Measurements from ENCODE around the gene DCPS. TPM values are rescaled to one million over a fixed set of nuclear protein-coding genes. Genes with fewer than 3 reads are reported as not detected.
"Not testable (repeated sequence)": the region's sequence is repeated elsewhere in the genome, so short reads cannot be mapped to it uniquely, and the experiment has no call there.

Gene DCPS
- total RNA-seq, 2 experiments from 2014 or later: 34.9 to 39.5 TPM

DNA sequence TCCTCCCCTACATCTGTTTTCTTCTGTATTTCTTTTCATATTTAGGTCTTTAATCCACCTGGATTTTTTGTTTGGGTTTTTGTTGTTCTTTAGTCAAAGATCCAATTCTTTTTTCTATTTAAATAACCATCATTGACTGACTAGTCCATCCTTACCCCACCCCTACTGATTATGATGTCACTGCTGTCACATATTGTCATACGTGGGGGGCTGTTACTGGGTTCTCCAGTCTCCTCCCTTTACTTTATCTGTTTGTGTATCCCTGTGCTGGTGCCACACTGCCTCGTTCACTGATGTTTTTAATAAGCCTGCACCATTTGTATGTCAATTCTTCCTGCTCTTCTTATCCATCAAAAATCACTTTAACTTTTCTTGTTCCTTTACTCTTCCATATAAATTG, 6.9 kb upstream of the DCPS start:
- Mint-ChIP-seq H3K4me3 (no peak overlapping the region), H3K27me3 (ENCODE audit: low read depth) (no peaks in the 10 kb centered on the region), H3K9me3 (no peaks in the 10 kb centered on the region), H3K36me3 (ENCODE audit: low read depth) (peaks cover 22% of the 10 kb centered on the region), H3K27ac (no peak overlapping the region), H3K4me1 (ENCODE audit: low read depth) (peaks cover 18% of the 10 kb centered on the region)
- intact Hi-C loops (cut with micrococcal nuclease): no loop called here
- CTCF ChIA-PET: interaction anchor here (1.0 kb wide), 1 partner anchor 14 kb away, joined by 3 read pairs; no protein-coding TSS in a partner anchor
- no peak for DNase-seq

DNA sequence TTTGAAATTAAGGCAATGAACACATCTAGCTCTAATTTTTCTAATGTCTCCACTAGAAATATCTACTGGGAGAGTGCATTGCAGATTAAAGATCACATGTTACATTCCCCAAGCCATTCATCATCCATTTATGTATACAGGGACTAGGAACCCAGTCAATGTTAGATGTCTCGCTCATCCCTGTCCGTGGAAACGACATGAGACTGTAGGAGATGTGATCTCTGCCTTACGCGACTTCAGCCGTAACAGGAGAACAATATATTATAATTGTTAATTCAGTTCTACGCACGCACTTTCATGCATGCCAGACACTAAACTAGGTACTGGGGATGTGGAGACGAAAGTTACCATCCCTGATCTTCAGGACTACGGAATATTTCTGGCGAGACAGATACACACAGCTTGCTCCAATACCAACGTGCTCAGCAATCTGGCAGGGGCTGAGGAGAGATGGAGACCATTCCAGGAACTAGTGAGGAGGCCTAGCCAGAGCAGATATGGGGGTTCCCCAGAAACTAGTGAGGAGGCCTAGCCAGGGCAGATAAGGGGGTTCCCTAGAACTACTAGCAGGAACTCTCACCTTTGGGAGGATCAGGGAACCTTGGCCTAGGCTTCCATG, 706 bp downstream of the DCPS start:
- Mint-ChIP-seq H3K9me3 (no peaks in the 10 kb centered on the region), H3K36me3 (ENCODE audit: low read depth) (peaks cover 16% of the 10 kb centered on the region), H3K4me1 (ENCODE audit: low read depth) (peaks cover 35% of the 10 kb centered on the region), H3K27ac (peak overlapping the region; percentile 97), H3K4me3 (peak overlapping the region; percentile 95), H3K27me3 (ENCODE audit: low read depth) (no peaks in the 10 kb centered on the region)
- DNase-seq: peak; percentile 45
- intact Hi-C loops (cut with micrococcal nuclease): loop anchor here (1.0 kb wide), 7 partner anchors 13 to 401 kb away; partner anchors contain the start of genes FAM118B, FOXRED1, PUS3 and RPUSD4
- CTCF ChIA-PET: interaction anchor here (0.7 kb wide), 1 partner anchor 176 kb away, joined by 5 read pairs; no protein-coding TSS in a partner anchor

DNA sequence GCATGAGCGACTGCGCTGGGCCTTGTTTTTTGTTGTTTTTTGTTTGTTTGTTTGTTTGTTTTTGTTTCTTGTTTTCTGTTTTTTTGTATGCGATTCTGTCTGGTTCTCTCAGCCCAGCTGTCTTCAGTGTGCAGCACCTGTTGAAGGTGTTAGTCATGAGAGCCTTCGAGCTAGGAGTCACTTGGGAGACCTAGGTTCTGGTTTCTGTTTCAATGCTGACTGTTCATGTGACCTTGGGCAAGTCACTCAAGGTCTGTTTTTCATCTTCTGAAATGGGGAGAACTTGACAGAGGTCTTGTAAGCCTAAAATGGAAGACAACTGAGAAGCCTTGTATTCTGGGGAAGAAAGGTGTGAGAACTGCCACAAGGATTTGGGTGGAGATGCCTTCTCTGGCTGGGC, 1.8 kb downstream of the DCPS start:
- H3K4me1 Mint-ChIP-seq (ENCODE audit: low read depth): peaks cover 35% of the 10 kb centered on the region
- H3K27me3 Mint-ChIP-seq (ENCODE audit: low read depth): no peaks in the 10 kb centered on the region
- peak overlapping the region; percentile 62 for H3K4me3 Mint-ChIP-seq
- intact Hi-C loops (cut with micrococcal nuclease): no loop called here
- H3K9me3 Mint-ChIP-seq: no peaks in the 10 kb centered on the region
- peak; percentile 53 for DNase-seq
- CTCF ChIA-PET: interaction anchor here (0.6 to 8.3 kb wide), 4 partner anchors 10 to 176 kb away, joined by 4 to 98 read pairs (median 4); no protein-coding TSS in a partner anchor
- peaks cover 19% of the 10 kb centered on the region for H3K36me3 Mint-ChIP-seq (ENCODE audit: low read depth)
- H3K27ac Mint-ChIP-seq: peak overlapping the region; percentile 9

DNA sequence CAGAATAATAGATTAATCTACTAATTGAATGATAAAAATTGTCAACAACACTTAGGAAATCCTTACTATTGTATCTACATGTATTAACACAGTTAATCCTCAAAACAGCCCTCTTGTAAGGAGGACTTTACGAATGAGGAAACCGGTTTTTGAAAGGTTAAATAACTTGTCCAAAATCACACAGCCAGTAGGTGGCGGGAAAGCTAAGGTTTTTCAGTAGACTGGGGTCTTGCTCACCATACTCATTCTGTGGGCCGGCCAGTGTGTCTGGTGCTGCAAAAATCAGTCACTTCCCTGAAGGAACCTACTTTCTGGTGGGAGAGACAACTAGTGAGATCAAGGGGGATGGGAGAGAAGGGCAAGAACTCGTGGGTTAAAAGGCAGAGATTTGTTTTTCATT, 3.8 kb downstream of the DCPS start:
- H3K9me3 Mint-ChIP-seq: no peaks in the 10 kb centered on the region
- H3K27me3 Mint-ChIP-seq (ENCODE audit: low read depth): no peaks in the 10 kb centered on the region
- peak; percentile 49 for DNase-seq
- H3K4me3 Mint-ChIP-seq: no peak overlapping the region
- H3K27ac Mint-ChIP-seq: no peak overlapping the region
- H3K4me1 Mint-ChIP-seq (ENCODE audit: low read depth): peaks cover 32% of the 10 kb centered on the region
- CTCF ChIA-PET: interaction anchor here (1.6 to 8.3 kb wide), 2 partner anchors 11 to 174 kb away, joined by 7 to 98 read pairs; no protein-coding TSS in a partner anchor
- intact Hi-C loops (cut with micrococcal nuclease): no loop called here
- H3K36me3 Mint-ChIP-seq (ENCODE audit: low read depth): peaks cover 22% of the 10 kb centered on the region

DNA sequence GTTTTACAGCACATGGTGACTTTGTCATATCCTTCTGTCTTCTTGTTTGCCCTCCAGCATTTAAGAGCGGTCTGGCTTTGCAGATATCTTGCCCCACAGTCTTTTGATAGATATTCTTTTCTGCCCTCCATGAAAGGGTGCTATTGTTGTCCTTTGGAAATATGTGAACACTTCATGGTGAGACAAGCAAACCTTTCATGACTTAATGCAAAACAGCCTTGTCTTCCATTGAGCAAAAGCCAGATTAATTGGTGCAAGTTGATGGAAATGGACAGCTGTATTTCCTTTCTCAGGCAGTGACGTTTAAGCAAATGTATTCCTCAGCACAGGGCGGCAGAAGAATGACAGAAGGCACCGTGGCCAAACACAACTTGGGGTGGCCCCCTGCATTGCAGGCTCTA, 4.4 kb downstream of the DCPS start:
- no peaks in the 10 kb centered on the region for H3K27me3 Mint-ChIP-seq (ENCODE audit: low read depth)
- no peaks in the 10 kb centered on the region for H3K9me3 Mint-ChIP-seq
- no peak for DNase-seq
- H3K4me1 Mint-ChIP-seq (ENCODE audit: low read depth): peaks cover 28% of the 10 kb centered on the region
- no peak overlapping the region for H3K27ac Mint-ChIP-seq
- intact Hi-C loops (cut with micrococcal nuclease): no loop called here
- H3K4me3 Mint-ChIP-seq: no peak overlapping the region
- CTCF ChIA-PET: interaction anchor here (1.6 to 8.3 kb wide), 2 partner anchors 11 to 174 kb away, joined by 7 to 98 read pairs; no protein-coding TSS in a partner anchor
- H3K36me3 Mint-ChIP-seq (ENCODE audit: low read depth): peaks cover 23% of the 10 kb centered on the region

DNA sequence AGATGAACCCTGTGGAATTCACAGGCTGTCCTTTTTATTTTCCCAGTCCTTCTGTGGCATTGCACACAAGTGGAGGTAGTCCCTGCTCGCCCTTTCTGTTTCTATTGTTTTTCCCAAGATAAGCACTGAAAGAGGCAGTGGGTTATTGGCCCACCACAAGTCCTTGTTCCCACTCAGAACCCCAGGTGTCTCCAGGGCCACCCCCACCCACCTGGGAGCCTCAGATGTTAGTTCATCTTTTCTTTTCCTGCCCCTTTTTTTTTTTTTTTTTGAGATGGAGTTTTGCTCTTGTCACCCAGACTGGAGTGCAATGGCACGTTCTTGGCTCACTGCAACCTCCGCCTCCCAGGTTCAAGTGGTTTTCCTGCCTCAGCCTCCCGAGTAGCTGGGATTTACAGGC, 4.9 kb downstream of the DCPS start:
- H3K4me3 Mint-ChIP-seq; intact Hi-C loops (cut with micrococcal nuclease); H3K27me3 Mint-ChIP-seq (ENCODE audit: low read depth); H3K9me3 Mint-ChIP-seq; H3K27ac Mint-ChIP-seq; DNase-seq: not testable (repeated sequence)
- Mint-ChIP-seq H3K4me1 (ENCODE audit: low read depth) (peaks cover 27% of the 10 kb centered on the region), H3K36me3 (ENCODE audit: low read depth) (peaks cover 22% of the 10 kb centered on the region)
- CTCF ChIA-PET: interaction anchor here (1.4 to 8.3 kb wide), 2 partner anchors 13 to 173 kb away, joined by 5 to 98 read pairs; no protein-coding TSS in a partner anchor

DNA sequence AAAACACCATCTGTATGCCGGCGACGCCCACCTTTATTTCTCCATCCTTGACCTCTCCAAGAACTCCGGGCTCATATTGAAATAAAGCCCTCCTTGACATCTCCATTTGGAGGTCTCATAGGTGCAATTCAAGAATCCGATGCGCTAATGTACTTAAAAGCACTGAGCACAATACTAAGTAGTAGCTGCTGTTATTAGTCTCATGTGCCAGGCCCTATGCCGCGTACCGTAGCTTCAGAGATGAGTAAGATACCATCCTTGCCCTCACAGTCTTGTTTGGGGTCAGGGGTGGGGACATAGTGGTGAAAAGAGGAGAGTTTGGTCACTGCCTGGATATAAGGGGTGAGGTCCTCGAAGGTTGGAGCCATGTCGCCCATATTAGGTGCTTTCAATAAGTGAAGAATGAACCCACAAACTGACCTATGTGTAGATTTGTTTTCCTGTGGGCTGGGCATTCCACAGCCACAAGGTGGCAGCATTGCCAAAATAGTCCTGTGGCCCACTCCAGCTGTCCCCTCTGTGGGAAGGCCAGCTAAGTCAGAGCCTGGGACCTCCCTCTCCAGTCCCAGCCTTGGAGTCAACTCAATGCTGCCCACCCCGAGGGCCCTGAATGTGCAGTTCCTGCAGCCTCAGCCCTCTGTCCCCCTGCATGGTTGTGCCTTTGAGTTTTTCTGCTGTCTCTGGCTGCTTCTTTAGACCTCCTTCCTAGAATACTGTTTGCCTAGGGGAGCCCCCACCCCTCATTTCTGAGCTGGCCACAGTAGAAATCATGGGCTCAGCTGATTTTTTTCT, 6.5 kb downstream of the DCPS start:
- Mint-ChIP-seq H3K4me3 (no peak overlapping the region), H3K27me3 (ENCODE audit: low read depth) (no peaks in the 10 kb centered on the region), H3K36me3 (ENCODE audit: low read depth) (peaks cover 30% of the 10 kb centered on the region), H3K27ac (no peak overlapping the region), H3K4me1 (ENCODE audit: low read depth) (peaks cover 18% of the 10 kb centered on the region), H3K9me3 (peaks cover 3% of the 10 kb centered on the region)
- DNase-seq: peak; percentile 70
- intact Hi-C loops (cut with micrococcal nuclease): loop anchor here (1.0 to 10.0 kb wide), 2 partner anchors 170 to 684 kb away; no protein-coding TSS in a partner anchor
- CTCF ChIA-PET: interaction anchor here (0.6 to 8.3 kb wide), 20 partner anchors 9 to 250 kb away, joined by 3 to 98 read pairs (median 5); partner anchors contain the start of gene ST3GAL4

DNA sequence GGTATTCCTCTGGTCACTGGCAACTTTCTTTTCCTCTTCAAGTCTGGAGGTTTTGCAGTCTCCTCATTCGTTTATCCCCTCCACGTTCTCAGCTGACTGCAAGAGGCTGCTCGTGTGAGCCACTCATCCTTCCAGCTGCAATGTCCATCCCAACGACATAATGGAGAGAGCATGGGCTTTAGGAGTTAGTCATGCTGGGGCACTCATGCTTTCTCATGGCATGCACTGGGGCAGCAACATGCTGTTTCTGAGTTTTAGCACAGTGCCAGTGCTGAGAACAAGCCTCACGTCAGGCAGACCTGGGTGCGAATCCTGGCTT, 7.1 kb downstream of the DCPS start:
- peaks cover 5% of the 10 kb centered on the region for H3K9me3 Mint-ChIP-seq

DNA sequence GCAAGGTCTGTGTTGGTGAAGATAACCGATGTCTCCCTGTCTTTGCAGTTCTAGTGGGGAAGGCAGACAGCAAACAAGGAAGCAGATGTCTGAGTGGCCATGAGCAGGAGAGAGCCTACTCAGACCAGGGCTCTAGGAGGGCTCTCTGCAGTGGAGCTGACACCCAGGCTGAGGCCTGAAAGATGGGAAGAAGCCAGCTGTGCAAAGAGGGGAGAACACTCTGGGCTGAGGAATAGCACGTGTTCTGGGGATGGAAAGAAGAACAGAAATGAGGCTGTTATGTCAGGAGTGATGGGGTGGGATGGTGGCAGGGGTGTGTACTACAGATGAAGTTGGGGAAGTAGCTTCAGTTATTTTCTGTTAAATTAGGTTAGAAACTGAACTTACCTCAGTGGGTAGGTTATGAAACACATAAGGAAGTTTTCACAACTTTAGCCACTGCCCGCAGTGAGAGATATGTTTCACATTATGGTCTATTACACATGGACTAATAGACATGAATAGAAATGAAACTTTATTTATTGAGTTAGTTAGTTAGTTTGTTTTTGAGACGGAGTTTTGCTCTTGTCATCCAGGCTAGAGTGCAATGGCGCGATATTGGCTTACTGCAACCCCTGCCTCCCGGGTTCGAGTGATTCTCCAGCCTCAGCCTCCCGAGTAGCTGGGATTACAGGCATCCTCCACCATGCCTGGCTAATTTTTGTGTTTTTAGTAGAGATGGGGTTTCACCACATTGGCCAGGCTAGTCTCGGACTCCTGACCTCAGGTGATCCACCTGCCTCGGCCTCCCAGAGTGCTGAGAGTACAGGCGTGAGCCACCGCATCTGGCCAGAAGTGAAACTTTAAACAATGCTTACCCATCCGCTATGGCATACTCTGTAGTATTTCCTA, 7.8 kb downstream of the DCPS start:
- H3K27ac Mint-ChIP-seq: no peak overlapping the region
- peaks cover 10% of the 10 kb centered on the region for H3K9me3 Mint-ChIP-seq
- no peak overlapping the region for H3K4me3 Mint-ChIP-seq
- CTCF ChIA-PET: interaction anchor here (0.7 to 8.3 kb wide), 13 partner anchors 7 to 251 kb away, joined by 3 to 98 read pairs (median 7); partner anchors contain the start of gene ST3GAL4
- peaks cover 35% of the 10 kb centered on the region for H3K36me3 Mint-ChIP-seq (ENCODE audit: low read depth)
- intact Hi-C loops (cut with micrococcal nuclease): loop anchor here (10.0 kb wide), 1 partner anchor 683 kb away; no protein-coding TSS in a partner anchor
- DNase-seq: no peak
- H3K27me3 Mint-ChIP-seq (ENCODE audit: low read depth): no peaks in the 10 kb centered on the region
- peaks cover 15% of the 10 kb centered on the region for H3K4me1 Mint-ChIP-seq (ENCODE audit: low read depth)

More for the DNA sequence above, 7.1 kb downstream of the DCPS start:
- H3K36me3 Mint-ChIP-seq (ENCODE audit: low read depth): peaks cover 30% of the 10 kb centered on the region
- CTCF ChIA-PET: interaction anchor here (0.6 to 8.3 kb wide), 18 partner anchors 8 to 250 kb away, joined by 3 to 98 read pairs (median 6); partner anchors contain the start of gene ST3GAL4
- peaks cover 13% of the 10 kb centered on the region for H3K4me1 Mint-ChIP-seq (ENCODE audit: low read depth)
- intact Hi-C loops (cut with micrococcal nuclease): loop anchor here (1.0 to 10.0 kb wide), 2 partner anchors 169 to 684 kb away; no protein-coding TSS in a partner anchor
- no peak for DNase-seq
- H3K4me3 Mint-ChIP-seq: no peak overlapping the region
- H3K27ac Mint-ChIP-seq: no peak overlapping the region
- H3K27me3 Mint-ChIP-seq (ENCODE audit: low read depth): no peaks in the 10 kb centered on the region

DNA sequence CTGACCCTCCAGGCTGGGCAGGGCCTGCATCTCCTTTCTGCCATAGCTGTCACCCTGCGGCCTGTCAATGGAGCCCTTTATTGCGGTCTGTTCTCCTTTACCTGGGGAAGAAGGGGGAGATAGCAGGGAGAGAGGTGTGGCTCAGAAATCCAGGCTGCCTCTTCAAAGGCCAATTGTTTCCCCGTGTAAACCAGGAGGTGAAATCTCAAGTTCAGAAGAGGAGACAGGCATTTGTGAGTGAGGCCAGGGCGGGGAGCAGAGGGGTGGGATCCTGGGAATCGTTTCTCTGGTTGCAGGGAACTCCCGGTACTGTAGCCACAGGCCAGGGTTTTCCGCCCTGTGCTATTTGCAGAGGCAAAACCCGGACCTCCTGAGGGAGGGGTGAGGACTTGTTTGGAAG, 9.1 kb downstream of the DCPS start:
- DNase-seq: no peak
- Mint-ChIP-seq H3K27ac (no peak overlapping the region), H3K36me3 (ENCODE audit: low read depth) (peaks cover 40% of the 10 kb centered on the region), H3K4me1 (ENCODE audit: low read depth) (peaks cover 19% of the 10 kb centered on the region), H3K4me3 (no peak overlapping the region), H3K9me3 (peaks cover 10% of the 10 kb centered on the region), H3K27me3 (ENCODE audit: low read depth) (no peaks in the 10 kb centered on the region)
- CTCF ChIA-PET: interaction anchor here (2.4 to 8.3 kb wide), 3 partner anchors 8 to 169 kb away, joined by 5 to 98 read pairs (median 19); partner anchors contain the start of gene ST3GAL4
- intact Hi-C loops (cut with micrococcal nuclease): loop anchor here (10.0 kb wide), 1 partner anchor 682 kb away; no protein-coding TSS in a partner anchor

DNA sequence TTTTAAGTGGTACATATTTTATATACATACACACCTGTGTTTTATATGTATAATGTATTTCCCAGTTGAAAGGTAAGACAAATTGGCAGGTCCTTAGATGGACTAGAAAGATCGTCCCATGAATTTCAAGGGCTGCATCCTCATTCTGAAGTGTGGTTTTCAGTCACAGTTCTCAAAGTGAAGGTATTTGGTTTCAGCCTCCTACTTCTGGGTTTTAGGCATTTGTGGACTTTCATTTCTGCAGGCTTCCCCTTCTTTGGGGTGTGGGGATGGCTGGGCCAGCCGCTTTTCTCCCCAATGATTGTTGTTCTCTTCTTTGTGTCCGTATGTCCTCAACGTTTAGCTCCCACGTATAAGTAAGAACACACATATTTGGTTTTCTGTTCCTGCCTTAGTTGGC, 10.0 kb downstream of the DCPS start:
- no peak overlapping the region for H3K4me3 Mint-ChIP-seq
- H3K27me3 Mint-ChIP-seq (ENCODE audit: low read depth): no peaks in the 10 kb centered on the region
- intact Hi-C loops (cut with micrococcal nuclease): loop anchor here (10.0 kb wide), 1 partner anchor 681 kb away; no protein-coding TSS in a partner anchor
- peaks cover 10% of the 10 kb centered on the region for H3K9me3 Mint-ChIP-seq
- H3K27ac Mint-ChIP-seq: no peak overlapping the region
- no peak for DNase-seq
- peaks cover 40% of the 10 kb centered on the region for H3K36me3 Mint-ChIP-seq (ENCODE audit: low read depth)
- H3K4me1 Mint-ChIP-seq (ENCODE audit: low read depth): peaks cover 27% of the 10 kb centered on the region
- CTCF ChIA-PET: interaction anchor here (0.9 to 8.3 kb wide), 2 partner anchors 42 to 168 kb away, joined by 3 to 98 read pairs; partner anchors contain the start of gene ST3GAL4

Measured in activated naive CD4-positive, alpha-beta T cell treated with anti-CD3 and anti-CD28 coated beads for 36 hours (primary cell).